Right atrium auricular region (tissue), 2 donors: ENCODE data around the gene GPX3. TPM values are rescaled to one million over a fixed set of nuclear protein-coding genes. Genes with fewer than 3 reads are reported as not detected.

Experiments
- DNase-seq: peaks from one replicate; pipeline ENCODE4 v3.0.0-alpha.2; 2019; ENCODE audit warnings: low spot score
- H3K27ac ChIP-seq, 2 donors: fragments of 200-600 bp; sonication (generic); 1 replicate in 1 of 2; 2 replicates in 1 of 2; pipeline ENCODE4 v1.5.1; 2016 to 2019
- H3K27me3 ChIP-seq, 2 donors: fragments of 200-600 bp; sonication (generic); one replicate each; pipeline versions ENCODE4 v1.5.1 to v1.6.0; 2017 to 2019
- H3K36me3 ChIP-seq: fragments of 200-600 bp; sonication (generic); one replicate; pipeline ENCODE4 v1.5.1; 2016
- H3K4me1 ChIP-seq, 2 donors: fragments of 200-600 bp; sonication (generic); one replicate each; pipeline versions ENCODE4 v1.5.1 to v1.6.0; 2017 to 2019
- H3K4me3 ChIP-seq, 2 donors: fragments of 200-600 bp; sonication (generic); 1 replicate in 1 of 2; 2 replicates in 1 of 2; pipeline ENCODE4 v1.5.1; 2017 to 2019; ENCODE audit warnings: mild to moderate bottlenecking in 1 of 2, moderate library complexity in 1 of 2
- H3K9me3 ChIP-seq, 2 donors: fragments of 200-600 bp; sonication (generic); one replicate each; pipeline ENCODE4 v1.5.1; 2019
- total RNA-seq, 2 donors: library from RNA; depleted of rRNA; stranded (reverse); fragments of >200 nt; gene quantifications; one replicate each; pipeline ENCODE4 v1.1.0, GENCODE V29; 2016
- TF ChIP-seq, protein P1 (sequence below), 2 donors: fragments of 200-600 bp; sonication (generic); IDR thresholded peaks; one replicate each; pipeline ENCODE4 v1.5.1; 2019; ENCODE audit warnings: antibody characterized with exemption in 2 of 2

GPX3 gene
- total RNA-seq, 2 donors from 2014 or later, result 2,222 to 2,480 TPM

DNA sequence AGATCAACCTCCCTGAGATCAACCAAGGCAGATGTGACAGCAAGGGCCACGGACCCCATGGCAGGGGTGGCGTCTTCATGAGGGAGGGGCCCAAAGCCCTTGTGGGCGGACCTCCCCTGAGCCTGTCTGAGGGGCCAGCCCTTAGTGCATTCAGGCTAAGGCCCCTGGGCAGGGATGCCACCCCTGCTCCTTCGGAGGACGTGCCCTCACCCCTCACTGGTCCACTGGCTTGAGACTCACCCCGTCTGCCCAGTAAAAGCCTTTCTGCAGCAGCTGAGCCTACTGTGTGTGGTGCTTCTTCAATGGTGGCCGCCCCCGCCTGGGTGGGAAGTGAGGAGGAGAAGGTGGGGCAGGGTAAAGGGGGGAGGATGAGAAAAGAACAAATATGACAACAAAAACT is 8.3 kb downstream of the GPX3 start:
- peaks cover 0 to 73% of the 10 kb centered on the region in 2 donors for H3K4me1 ChIP-seq
- no peaks in the 10 kb centered on the region for H3K9me3 ChIP-seq
- peak overlapping the region; percentile 20 to 79 for H3K27ac ChIP-seq
- TF ChIP-seq, protein P1, sequence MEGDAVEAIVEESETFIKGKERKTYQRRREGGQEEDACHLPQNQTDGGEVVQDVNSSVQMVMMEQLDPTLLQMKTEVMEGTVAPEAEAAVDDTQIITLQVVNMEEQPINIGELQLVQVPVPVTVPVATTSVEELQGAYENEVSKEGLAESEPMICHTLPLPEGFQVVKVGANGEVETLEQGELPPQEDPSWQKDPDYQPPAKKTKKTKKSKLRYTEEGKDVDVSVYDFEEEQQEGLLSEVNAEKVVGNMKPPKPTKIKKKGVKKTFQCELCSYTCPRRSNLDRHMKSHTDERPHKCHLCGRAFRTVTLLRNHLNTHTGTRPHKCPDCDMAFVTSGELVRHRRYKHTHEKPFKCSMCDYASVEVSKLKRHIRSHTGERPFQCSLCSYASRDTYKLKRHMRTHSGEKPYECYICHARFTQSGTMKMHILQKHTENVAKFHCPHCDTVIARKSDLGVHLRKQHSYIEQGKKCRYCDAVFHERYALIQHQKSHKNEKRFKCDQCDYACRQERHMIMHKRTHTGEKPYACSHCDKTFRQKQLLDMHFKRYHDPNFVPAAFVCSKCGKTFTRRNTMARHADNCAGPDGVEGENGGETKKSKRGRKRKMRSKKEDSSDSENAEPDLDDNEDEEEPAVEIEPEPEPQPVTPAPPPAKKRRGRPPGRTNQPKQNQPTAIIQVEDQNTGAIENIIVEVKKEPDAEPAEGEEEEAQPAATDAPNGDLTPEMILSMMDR (IDR thresholded peaks at IDR 0.05), result no peak
- peaks cover 87% of the 10 kb centered on the region for H3K36me3 ChIP-seq
- H3K4me3 ChIP-seq, result no peak overlapping the region
- H3K27me3 ChIP-seq, result no peaks in the 10 kb centered on the region
- no peak for DNase-seq

DNA sequence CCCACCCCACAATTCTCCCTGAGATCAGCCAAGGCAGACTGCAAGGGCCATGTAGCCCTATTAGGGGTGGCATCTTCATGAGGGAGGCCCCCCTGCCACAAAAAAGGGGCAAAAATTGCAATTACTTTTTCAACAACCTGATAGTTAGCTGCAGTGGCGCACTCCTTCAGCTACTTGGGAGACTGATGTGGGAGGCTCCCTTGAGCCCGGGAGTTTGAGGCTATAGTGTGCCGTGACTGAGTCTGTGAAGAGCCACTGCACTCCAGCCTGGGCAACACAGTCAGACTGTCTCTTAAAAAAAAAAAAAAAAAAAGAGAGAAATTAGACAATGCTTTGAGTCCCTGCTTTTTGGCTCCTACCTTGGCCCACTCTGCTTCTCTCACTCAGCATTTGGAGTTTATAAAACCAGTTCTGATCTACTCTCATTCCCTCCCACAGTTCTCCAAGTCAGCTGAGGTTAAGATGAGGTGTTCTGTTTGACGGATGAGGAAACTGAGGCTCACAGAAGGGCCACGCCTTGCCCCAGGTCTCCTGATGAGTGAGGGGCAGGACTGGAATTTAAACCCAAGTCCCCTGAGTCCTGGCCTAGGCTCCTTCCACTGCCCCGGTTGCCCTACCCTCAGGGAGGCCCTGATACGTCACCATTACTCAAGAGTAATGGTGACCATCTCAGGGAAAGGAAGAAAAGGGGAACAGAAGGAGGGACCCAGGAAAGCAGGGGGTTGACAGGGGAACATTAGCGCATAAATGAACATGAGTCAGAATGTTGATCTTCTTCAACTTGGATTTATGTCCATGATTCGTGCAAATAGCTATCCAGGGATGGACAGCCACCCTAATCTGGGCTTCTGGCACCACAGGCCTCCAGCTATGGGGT is 9.0 kb downstream of the GPX3 start:
- peaks cover 0 to 66% of the 10 kb centered on the region in 2 donors for H3K4me1 ChIP-seq
- no peak for DNase-seq
- no peaks in the 10 kb centered on the region for H3K9me3 ChIP-seq
- peak overlapping the region; percentile 49 to 79 for H3K27ac ChIP-seq
- H3K27me3 ChIP-seq, result no peaks in the 10 kb centered on the region
- TF ChIP-seq, protein P1 (IDR thresholded peaks at IDR 0.05), result no peak
- H3K36me3 ChIP-seq, result peaks cover 87% of the 10 kb centered on the region
- no peak overlapping the region for H3K4me3 ChIP-seq

DNA sequence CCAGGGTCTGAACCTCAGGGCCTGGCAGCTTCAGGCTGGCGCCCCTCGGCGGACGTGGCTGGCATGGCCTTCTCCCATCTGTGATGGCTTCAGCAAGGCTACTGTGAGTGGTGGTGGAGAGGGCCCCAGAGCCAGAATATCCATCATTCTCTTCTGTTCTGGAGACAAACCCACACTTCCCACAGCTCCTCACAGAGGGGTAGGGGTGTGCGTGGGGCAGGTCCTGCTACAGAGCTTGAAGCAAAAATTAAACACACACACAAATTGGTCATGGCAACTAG is 9.6 kb downstream of the GPX3 start:
- Histone ChIP-seq H3K27me3 (no peaks in the 10 kb centered on the region), H3K4me1 (peaks cover 0 to 60% of the 10 kb centered on the region in 2 donors), H3K36me3 (peaks cover 88% of the 10 kb centered on the region), H3K9me3 (no peaks in the 10 kb centered on the region), H3K4me3 (no peak overlapping the region), H3K27ac (peak overlapping the region; percentile 49 to 79)
- DNase-seq, result no peak
- TF ChIP-seq, protein P1 (IDR thresholded peaks at IDR 0.05), result no peak

DNA sequence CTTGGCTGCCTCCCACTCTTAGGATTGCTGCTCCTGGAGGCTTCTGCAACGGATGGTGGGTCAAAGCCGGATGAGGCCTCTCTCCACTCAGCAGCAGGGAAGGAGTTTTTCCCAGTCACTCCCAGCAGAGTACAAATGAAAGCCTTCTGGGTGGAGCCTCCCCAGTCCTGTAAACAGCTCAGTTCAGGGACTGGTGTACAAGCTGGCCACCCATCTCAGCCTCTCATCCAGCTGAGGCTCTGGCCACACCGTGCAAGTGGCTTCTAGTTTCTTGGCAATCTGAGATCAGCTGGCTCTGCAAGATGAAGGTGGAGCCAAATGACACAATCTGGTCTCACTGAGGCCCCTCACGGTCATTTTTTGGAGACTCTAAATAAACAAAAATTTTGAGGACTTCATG is 10.0 kb downstream of the GPX3 start:
- DNase-seq, result peak; percentile 92
- Histone ChIP-seq H3K27me3 (no peaks in the 10 kb centered on the region), H3K36me3 (peaks cover 88% of the 10 kb centered on the region), H3K4me3 (no peak overlapping the region), H3K27ac (peak overlapping the region; percentile 49 to 79), H3K4me1 (peaks cover 0 to 56% of the 10 kb centered on the region in 2 donors), H3K9me3 (no peaks in the 10 kb centered on the region)
- TF ChIP-seq, protein P1 (IDR thresholded peaks at IDR 0.05), result no peak

DNA sequence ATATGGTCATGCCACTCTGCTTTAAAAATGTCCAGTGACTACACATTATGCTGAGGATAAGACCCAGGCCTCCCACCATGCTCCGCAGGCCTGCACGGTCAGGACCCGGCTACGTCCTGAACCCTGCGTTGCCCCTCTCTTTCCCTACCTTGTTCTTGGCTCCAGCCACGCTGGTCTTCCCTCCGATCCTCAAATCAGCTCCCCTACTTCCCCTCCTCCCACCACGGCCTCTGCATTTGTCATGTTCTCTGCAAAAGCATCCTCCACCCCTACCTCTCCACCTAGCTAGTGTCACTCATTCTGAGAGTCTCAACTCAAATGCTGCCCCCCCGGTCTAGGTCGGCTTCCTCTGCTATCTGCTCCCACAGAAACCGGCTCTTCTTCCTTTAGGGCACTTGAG is 11.2 kb downstream of the GPX3 start:
- Histone ChIP-seq H3K4me3 (no peak overlapping the region), H3K27me3 (no peaks in the 10 kb centered on the region), H3K36me3 (peaks cover 88% of the 10 kb centered on the region), H3K4me1 (peaks cover 0 to 45% of the 10 kb centered on the region in 2 donors), H3K27ac (peak overlapping the region in 1 of 2 donors; percentile 79), H3K9me3 (no peaks in the 10 kb centered on the region)
- TF ChIP-seq, protein P1 (IDR thresholded peaks at IDR 0.05), result no peak
- no peak for DNase-seq
